K562 (cell line): ENCODE data around the gene PRKX. TPM values are rescaled to one million over a fixed set of nuclear protein-coding genes. Genes with fewer than 3 reads are reported as not detected.

Experiments
- ATAC-seq: fragments of 200-7000 bp; cut with Tn5 transposase; 3 replicates; pipeline ENCODE4 v1.9.1; 2020; ENCODE audit warnings: moderate library complexity
- BruUV-seq: library from RNA; stranded (reverse); fragments of 400-500 nt; replicated peaks from 2 replicates; lab custom pipeline; 2021; lab: Mats Ljungman, UMichigan
- CTCF ChIA-PET: fragments of 300-600 bp; formaldehyde crosslinking; extraction: SDS; loops from one replicate; lab custom pipeline; 2021; ENCODE audit warnings: low intra/inter-chr PET ratio; lab: Yijun Ruan, JAX
- POLR2A ChIA-PET: fragments of 300-600, 350-650 bp; sonication (Branson Sonifier 250); formaldehyde crosslinking; extraction: SDS; loops from one replicate; lab custom pipeline; 2021; ENCODE audit warnings: antibody characterized with exemption, inconsistent platforms; lab: Yijun Ruan, JAX
- DNase-seq, 4 experiments: peaks; one replicate each; pipeline versions ENCODE4 v3.0.0 to v3.0.0-alpha.2; 2011 to 2018; ENCODE audit warnings: low spot score in 3 of 4, mixed read lengths in 3 of 4; ENCODE audit errors: extremely low read depth in 1 of 4
- FAIRE-seq: peaks from 2 replicates; lab custom pipeline; 2011; peaks lifted over from hg19 to GRCh38; lab: Jason Lieb, UNC
- H2AFZ ChIP-seq: 2 replicates; pipeline ENCODE4 v1.6.0; 2011; ENCODE audit warnings: low read depth, low read length, control low read depth, inconsistent platforms
- H3K27ac ChIP-seq: fragments of 200-600 bp; 3 replicates; pipeline ENCODE4 v1.8.0; 2011; ENCODE audit warnings: low read depth, mild to moderate bottlenecking, control low read depth, inconsistent platforms, low read length, moderate library complexity, mixed read lengths; ENCODE audit errors: extremely low read depth
- H3K27me3 ChIP-seq, 2 experiments: fragments of 300-600 bp in 1 of 2; 2 replicates in 1 of 2; 3 replicates in 1 of 2; pipeline versions ENCODE4 v1.6.0 to v1.8.0; 2011; ENCODE audit warnings: inconsistent platforms in 2 of 2, low read length in 2 of 2, mild to moderate bottlenecking in 1 of 2, mixed read lengths in 1 of 2, moderate library complexity in 1 of 2; ENCODE audit not compliant: control insufficient read depth in 2 of 2, insufficient read depth in 2 of 2
- H3K36me3 ChIP-seq: fragments of 300-600 bp; 3 replicates; pipeline ENCODE4 v1.8.0; 2011; ENCODE audit warnings: mild to moderate bottlenecking, low read length, inconsistent platforms; ENCODE audit not compliant: control insufficient read depth, insufficient read depth
- H3K4me1 ChIP-seq, 2 experiments: fragments of 200-600 bp in 1 of 2; replicated peaks in 1 of 2; 2 replicates in 1 of 2; 3 replicates in 1 of 2; pipeline versions ENCODE4 v1.5.1 to v1.8.0; 2011; ENCODE audit warnings: inconsistent platforms in 2 of 2, low read length in 2 of 2, mild to moderate bottlenecking in 1 of 2, mixed read lengths in 1 of 2, moderate library complexity in 1 of 2; ENCODE audit not compliant: control insufficient read depth in 2 of 2, insufficient read depth in 2 of 2
- H3K4me2 ChIP-seq: 2 replicates; pipeline ENCODE4 v1.6.1; 2011; ENCODE audit warnings: low read length, control low read depth, inconsistent platforms, mixed read lengths; ENCODE audit not compliant: insufficient read depth
- H3K4me3 ChIP-seq: fragments of 200-600 bp; sonication (generic), shearing (Covaris generic); 2 replicates; pipeline ENCODE4 v1.5.1; 2016; ENCODE audit warnings: control low read depth, inconsistent platforms
- H3K79me2 ChIP-seq: fragments of 200-600 bp; 3 replicates; pipeline ENCODE4 v1.8.0; 2011; ENCODE audit warnings: low read length, inconsistent platforms; ENCODE audit not compliant: control insufficient read depth, insufficient read depth
- H3K9ac ChIP-seq, 2 experiments: 2 replicates each; pipeline versions ENCODE4 v1.6.0 to v1.6.1; 2011; ENCODE audit warnings: low read depth in 2 of 2, low read length in 2 of 2, control low read depth in 1 of 2, inconsistent platforms in 1 of 2, mild to moderate bottlenecking in 1 of 2, mixed read lengths in 1 of 2; ENCODE audit not compliant: insufficient read depth in 1 of 2
- H3K9me1 ChIP-seq: one replicate; pipeline ENCODE4 v1.6.0; 2011; ENCODE audit warnings: inconsistent platforms, mild to moderate bottlenecking, low read length, moderate library complexity; ENCODE audit not compliant: control insufficient read depth, insufficient read depth
- H3K9me3 ChIP-seq: replicated peaks from 2 replicates; pipeline ENCODE4 v1.5.1; 2011; ENCODE audit warnings: low read depth, low read length, inconsistent platforms; ENCODE audit not compliant: control insufficient read depth, insufficient read depth
- H4K20me1 ChIP-seq: replicated peaks from 2 replicates; pipeline ENCODE4 v1.6.1; 2011; ENCODE audit warnings: low read length, inconsistent platforms, mixed read lengths; ENCODE audit not compliant: control insufficient read depth, insufficient read depth
- CHD4 ChIP-seq: fragments of 200-600 bp; sonication (generic); IDR thresholded peaks from 3 replicates; pipeline ENCODE4 v1.6.1; 2012; ENCODE audit warnings: low read depth, mild to moderate bottlenecking, mixed read lengths, low read length, inconsistent platforms; ENCODE audit not compliant: insufficient read depth, insufficient replicate concordance, poor library complexity, severe bottlenecking
- RBM34 ChIP-seq: fragments of 200-400 bp; formaldehyde crosslinking; IDR thresholded peaks from 2 replicates; pipeline ENCODE4 v1.6.1; 2018; ENCODE audit warnings: low read length, borderline replicate concordance; ENCODE audit not compliant: insufficient read depth
- RUNX1 ChIP-seq: sonication (generic); IDR thresholded peaks from 2 replicates; pipeline ENCODE4 v1.6.1; 2016; ENCODE audit warnings: antibody characterized with exemption, low read depth
- SMARCE1 ChIP-seq: fragments of 450-650 bp; IDR thresholded peaks from 2 replicates; pipeline ENCODE4 v1.7.1; 2016; ENCODE audit warnings: mild to moderate bottlenecking
- ZC3H11A ChIP-seq: IDR thresholded peaks from 2 replicates; pipeline ENCODE4 v1.6.1; 2012; ENCODE audit warnings: low read depth, low read length, improper control_type of control experiment
- ZNF121 ChIP-seq: sonication (generic); formaldehyde crosslinking; conservative IDR thresholded peaks from 2 replicates; pipeline ENCODE4 v1.8.0; 2022; ENCODE audit warnings: missing genetic modification reagents
- ZNF316 ChIP-seq: fragments of 450-650 bp; IDR thresholded peaks from 2 replicates; pipeline ENCODE4 v1.6.1; 2016
- WGBS: fragments of 100-300 bp; shearing (Covaris generic); methylation state at CpG from one replicate; pipeline ENCODE4 v1.1.6; 2016; ENCODE audit warnings: low coverage, mixed read lengths; ENCODE audit not compliant: insufficient coverage; ENCODE audit errors: missing lambda C conversion rate; 5-methylcytosine and 5-hydroxymethylcytosine counted together
- in situ Hi-C: fragments of 300-500 bp; cut with MboI; formaldehyde crosslinking; loops from 4 replicates; pipeline ENCODE4 v1.15.0; 2018; ENCODE audit warnings: inconsistent platforms, mixed read lengths
- intact Hi-C: fragments of 100-400 bp; cut with micrococcal nuclease; formaldehyde crosslinking; loops from 2 replicates; pipeline ENCODE4 v1.14.2; 2022
- polyA plus RNA-seq, 8 experiments: library from polyadenylated mRNA; depleted of rRNA in 4 of 8; stranded (reverse) in 5 of 8; unstranded in 3 of 8; fragments of >200 nt; fragmentation: Nextera tagmentation in 2 of 8; fragmentation: Illumina TruSeq in 1 of 8; extraction: Ambion mirVana in 2 of 8; extraction: Trizol in 1 of 8; gene quantifications; 2 replicates each; pipeline versions ENCODE4 v1.2.1 to v1.2.3, GENCODE V29; 2011 to 2014; ENCODE audit warnings: inconsistent platforms in 1 of 8, missing spikeins in 1 of 8
- total RNA-seq, 7 experiments: library from RNA; depleted of rRNA in 6 of 7; stranded (reverse); fragments of >200 nt in 6 of 7; fragmentation: Illumina TruSeq in 2 of 7; extraction: Trizol in 2 of 7; gene quantifications; 2 replicates each; pipeline versions ENCODE4 v1.2.1 to v1.2.3, GENCODE V29; 2011 to 2021; ENCODE audit warnings: low replicate concordance in 1 of 7

The PRKX gene
- total and polyA plus RNA-seq, 9 of the 15 experiments (the other 6 are each of a cell fraction or from before 2014, with no cell fraction given), result 3.3 to 29.4 (median 23.7) TPM

- Histone ChIP-seq H3K9ac (no peak overlapping the region), H3K27ac (no peak overlapping the region), H3K4me1 (no peaks in the 10 kb centered on the region), H3K4me2 (no peak overlapping the region), H3K4me3 (no peak overlapping the region), H3K9me3 (no peaks in the 10 kb centered on the region), H2AFZ (no peak overlapping the region), H3K79me2 (no peaks in the 10 kb centered on the region), H3K36me3 (peaks cover 3% of the 10 kb centered on the region; the same call in 1 of the 3 replicates), H3K9me1 (no peaks in the 10 kb centered on the region), H4K20me1 (no peaks in the 10 kb centered on the region), H3K27me3 (no peaks in the 10 kb centered on the region)
- FAIRE-seq (no peak), DNase-seq (no peak), ATAC-seq (no peak)
- no TSS peak for BruUV-seq
- TF ChIP-seq SMARCE1 (no peak), RBM34 (no peak)
- in situ Hi-C loops (no loop called here), intact Hi-C loops (no loop called here)
- 84% methylated on average over 10 of the region's 10 CpGs for WGBS
- ChIA-PET POLR2A (no interaction called here), CTCF (no interaction called here)
Measured at GRCh38 chrX:3603026-3603661, 110.3 kb downstream of the PRKX start.

GRCh38 chrX:3599802-3600430, 113.5 kb downstream of the PRKX start:
- CTCF ChIA-PET, result no interaction called here
- no peaks in the 10 kb centered on the region for H3K27me3 ChIP-seq
- BruUV-seq, result no TSS peak
- WGBS, result 34% methylated on average over 7 of the region's 7 CpGs
- intact Hi-C loops, result no loop called here
- no peaks in the 10 kb centered on the region for H3K4me1 ChIP-seq
- DNase-seq (no peak), FAIRE-seq (no peak), ATAC-seq (no peak)
- no peak overlapping the region for H2AFZ ChIP-seq
- in situ Hi-C loops, result no loop called here
- no peak overlapping the region for H3K9ac ChIP-seq
- no peaks in the 10 kb centered on the region for H3K9me3 ChIP-seq
- no peaks in the 10 kb centered on the region for H3K79me2 ChIP-seq
- H3K9me1 ChIP-seq, result no peaks in the 10 kb centered on the region
- no peaks in the 10 kb centered on the region for H3K36me3 ChIP-seq
- no peaks in the 10 kb centered on the region for H4K20me1 ChIP-seq
- no peak overlapping the region for H3K27ac ChIP-seq
- no peak overlapping the region for H3K4me3 ChIP-seq
- H3K4me2 ChIP-seq, result no peak overlapping the region
- POLR2A ChIA-PET, result interaction anchor here (0.7 kb wide), 1 partner anchor 22 kb away, joined by 3 read pairs; no protein-coding TSS in a partner anchor
- no peak for TF ChIP-seq ZC3H11A
- TF ChIP-seq CHD4, result no peak
- TF ChIP-seq RUNX1, result no peak
- no peak for TF ChIP-seq ZNF121 (CRISPR knock-in tag)
- no peak for TF ChIP-seq ZNF316
